CD14-positive monocyte (primary cell): ENCODE results near the gene BRMS1. TPM values are rescaled to one million over a fixed set of nuclear protein-coding genes. Genes with fewer than 3 reads are reported as not detected.

Source experiments
- DNase-seq, 3 donors: peaks; one replicate each; pipeline ENCODE4 v3.0.0-alpha.2; 2011 to 2022
- H2AFZ ChIP-seq: 2 replicates; pipeline ENCODE4 v1.6.0; 2012; ENCODE audit warnings: mild to moderate bottlenecking, low read depth, low read length, inconsistent platforms; ENCODE audit not compliant: insufficient read depth, poor library complexity, severe bottlenecking
- H3K27ac ChIP-seq, 2 donors: 1 replicate in 1 of 2; 2 replicates in 1 of 2; pipeline ENCODE4 v1.5.1; 2012 to 2013; ENCODE audit warnings: low read length in 2 of 2, control low read depth in 1 of 2, inconsistent platforms in 1 of 2, low read depth in 1 of 2, mild to moderate bottlenecking in 1 of 2
- H3K27me3 ChIP-seq, 2 donors: one replicate each; pipeline versions ENCODE4 v1.6.0 to v1.6.1; 2011 to 2013; ENCODE audit warnings: low read length in 2 of 2; ENCODE audit not compliant: control insufficient read depth in 2 of 2, insufficient read depth in 2 of 2
- H3K36me3 ChIP-seq, 2 donors: replicated peaks in 1 of 2; 1 replicate in 1 of 2; 2 replicates in 1 of 2; pipeline versions ENCODE4 v1.5.1 to v1.6.1; 2012 to 2013; ENCODE audit warnings: low read length in 2 of 2, control low read depth in 1 of 2, inconsistent platforms in 1 of 2, mild to moderate bottlenecking in 1 of 2; ENCODE audit not compliant: insufficient read depth in 2 of 2, control insufficient read depth in 1 of 2
- H3K4me1 ChIP-seq, 2 donors: 1 replicate in 1 of 2; 2 replicates in 1 of 2; pipeline versions ENCODE4 v1.5.1 to v1.6.1; 2012 to 2013; ENCODE audit warnings: low read length in 2 of 2, control low read depth in 1 of 2, inconsistent platforms in 1 of 2, mild to moderate bottlenecking in 1 of 2, moderate library complexity in 1 of 2; ENCODE audit not compliant: insufficient read depth in 2 of 2, control insufficient read depth in 1 of 2
- H3K4me2 ChIP-seq: replicated peaks from 2 replicates; pipeline ENCODE3; 2012; ENCODE audit warnings: low read length, moderate library complexity, mild to moderate bottlenecking; ENCODE audit not compliant: poor library complexity, severe bottlenecking; ENCODE audit errors: extremely low read depth
- H3K4me3 ChIP-seq, 3 experiments: fragments of 200-600 bp in 1 of 3; sonication (generic) in 1 of 3; replicated peaks in 1 of 3; 1 replicate in 2 of 3; 2 replicates in 1 of 3; pipeline ENCODE4 v1.5.1; 2011 to 2013; ENCODE audit warnings: low read length in 3 of 3, mild to moderate bottlenecking in 3 of 3, control low read depth in 2 of 3, low read depth in 2 of 3, inconsistent platforms in 1 of 3, moderate library complexity in 1 of 3
- H3K79me2 ChIP-seq: 2 replicates; pipeline ENCODE4 v1.6.0; 2012; ENCODE audit warnings: mild to moderate bottlenecking, control low read depth, inconsistent platforms, low read length, moderate library complexity; ENCODE audit not compliant: insufficient read depth
- H3K9ac ChIP-seq: 2 replicates; pipeline ENCODE4 v1.6.0; 2017; ENCODE audit warnings: low read length, mild to moderate bottlenecking; ENCODE audit not compliant: insufficient read depth, poor library complexity, severe bottlenecking
- H3K9me3 ChIP-seq, 2 donors: replicated peaks in 1 of 2; 1 replicate in 1 of 2; 2 replicates in 1 of 2; pipeline versions ENCODE4 v1.5.1 to v1.6.1; 2012 to 2013; ENCODE audit warnings: low read length in 2 of 2, control low read depth in 1 of 2; ENCODE audit not compliant: control insufficient read depth in 1 of 2, insufficient read depth in 1 of 2
- H4K20me1 ChIP-seq: 2 replicates; pipeline ENCODE4 v1.6.0; 2012; ENCODE audit warnings: mild to moderate bottlenecking, low read length, control low read depth, moderate library complexity; ENCODE audit not compliant: insufficient read depth
- H3K27ac Mint-ChIP-seq, 7 donors: one replicate each; pipeline ENCODE4 v1.8.0; 2020; ENCODE audit warnings: mild to moderate bottlenecking in 7 of 7, mixed read lengths in 7 of 7, moderate library complexity in 6 of 7, inconsistent platforms in 2 of 7
- H3K27me3 Mint-ChIP-seq, 3 donors: one replicate each; pipeline ENCODE4 v1.8.0; 2021 to 2022; ENCODE audit warnings: low read depth in 3 of 3, mild to moderate bottlenecking in 3 of 3, mixed read lengths in 3 of 3, moderate library complexity in 3 of 3, inconsistent platforms in 1 of 3
- H3K36me3 Mint-ChIP-seq, 2 donors: one replicate each; pipeline ENCODE4 v1.8.0; 2020; ENCODE audit warnings: mixed read lengths in 2 of 2, inconsistent platforms in 1 of 2, mild to moderate bottlenecking in 1 of 2
- H3K4me1 Mint-ChIP-seq: one replicate; pipeline ENCODE4 v1.8.0; 2020; ENCODE audit warnings: mild to moderate bottlenecking, mixed read lengths
- H3K4me3 Mint-ChIP-seq, 2 donors: one replicate each; pipeline ENCODE4 v1.8.0; 2020; ENCODE audit warnings: mild to moderate bottlenecking in 2 of 2, mixed read lengths in 2 of 2, moderate library complexity in 1 of 2
- H3K9me3 Mint-ChIP-seq, 7 donors: one replicate each; pipeline ENCODE4 v1.8.0; 2020 to 2022; ENCODE audit warnings: mixed read lengths in 7 of 7, mild to moderate bottlenecking in 6 of 7, moderate library complexity in 6 of 7, inconsistent platforms in 2 of 7
- CTCF ChIP-seq: fragments of 200-600 bp; IDR thresholded peaks from one replicate; pipeline ENCODE4 v1.8.0; 2022; ENCODE audit warnings: antibody characterized with exemption, mild to moderate bottlenecking
- WGBS: methylation state at CpG from one replicate; pipeline ENCODE4 v1.1.5; 2013; ENCODE audit warnings: missing lambda C conversion rate; ENCODE audit not compliant: insufficient coverage; 5-methylcytosine and 5-hydroxymethylcytosine counted together
- intact Hi-C, 2 donors: fragments of 100-400 bp; cut with micrococcal nuclease; formaldehyde crosslinking; loops; one replicate each; pipeline versions ENCODE4 v1.15.0 to v1.15.1; 2023
- polyA plus RNA-seq, 3 donors: library from polyadenylated mRNA; depleted of rRNA in 1 of 3; unstranded in 2 of 3; stranded (reverse) in 1 of 3; fragments of 300-500 nt in 2 of 3; fragments of >200 nt in 1 of 3; fragmentation: Illumina TruSeq in 2 of 3; gene quantifications; 1 replicate in 2 of 3; 2 replicates in 1 of 3; pipeline ENCODE4 v1.2.3, GENCODE V29; 2012 to 2021

BRMS1 gene
- polyA plus RNA-seq, 3 donors, result 49.0 to 65.2 (median 62.0) TPM

DNA sequence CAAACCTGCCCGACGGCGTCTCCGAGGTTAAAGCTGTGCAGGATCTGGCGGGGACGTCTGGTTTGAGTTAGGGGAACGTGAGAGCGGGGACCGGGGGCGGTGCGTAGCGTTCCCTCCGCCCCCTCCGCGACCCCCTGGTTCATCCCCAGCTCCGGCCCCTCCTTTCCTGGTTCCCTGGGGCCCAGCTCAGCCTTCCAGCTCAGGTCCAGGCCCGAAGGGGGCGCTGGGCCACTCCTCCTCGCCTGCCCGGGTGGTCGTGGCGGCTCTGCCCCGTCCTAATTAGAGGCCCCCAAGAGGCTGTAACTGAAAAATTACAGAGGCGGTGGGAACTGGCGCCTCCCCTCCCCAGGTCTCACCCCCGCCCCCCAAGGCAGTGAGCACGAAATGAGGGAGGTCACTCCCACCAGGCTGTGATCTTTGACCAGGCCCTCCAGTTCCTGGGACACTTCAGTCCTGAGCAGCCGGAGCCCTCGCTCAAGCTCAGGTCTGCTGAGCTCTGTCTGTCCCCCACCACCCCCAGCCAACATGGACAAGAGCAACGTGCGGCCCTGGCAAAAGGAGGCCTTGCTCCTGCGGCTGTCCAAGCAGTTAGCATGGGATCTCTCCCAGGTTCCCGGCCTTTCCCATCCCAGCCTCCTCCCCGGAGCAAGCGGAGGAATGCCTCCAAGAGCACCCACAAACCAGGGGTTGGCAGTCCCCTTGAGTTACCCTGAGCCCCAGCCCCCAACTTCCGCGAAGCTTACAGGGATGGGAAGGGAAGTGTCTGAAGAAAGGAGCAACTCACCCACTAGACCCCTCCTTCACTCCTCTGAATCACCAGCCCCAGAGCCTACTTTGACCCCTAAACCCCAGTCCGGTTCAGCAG lies 31.4 kb downstream of the BRMS1 start:
- Histone ChIP-seq H3K4me2 (peak overlapping the region; percentile 90), H3K27ac (peak overlapping the region; percentile 20 to 79), H3K4me3 (peak overlapping the region in 2 of 3 experiments; percentile 7 to 90), H3K9me3 (no peaks in the 10 kb centered on the region), H3K79me2 (no peaks in the 10 kb centered on the region), H3K27me3 (no peaks in the 10 kb centered on the region), H4K20me1 (no peaks in the 10 kb centered on the region), H3K9ac (peak overlapping the region; percentile 46), H3K4me1 (peaks cover 46 to 57% of the 10 kb centered on the region in 2 donors), H3K36me3 (no peaks in the 10 kb centered on the region), H2AFZ (peak overlapping the region; percentile 79)
- peak in 1 of 3 donors; percentile 21 for DNase-seq
- Mint-ChIP-seq H3K36me3 (peaks cover 0 to 2% of the 10 kb centered on the region in 2 donors), H3K27ac (peak overlapping the region; percentile 25 to 99 (median 89)), H3K4me3 (peak overlapping the region; percentile 69 to 92), H3K27me3 (peaks cover 4 to 15% (median 15%) of the 10 kb centered on the region in 3 donors), H3K9me3 (peaks cover 0 to 2% (median 0%) of the 10 kb centered on the region in 7 donors), H3K4me1 (peaks cover 40% of the 10 kb centered on the region)
- TF ChIP-seq CTCF, result no peak
- intact Hi-C loops, result loop anchor here (2.0 to 10.0 kb wide), 2 partner anchors 31 to 71 kb away; partner anchors contain the start of gene BRMS1 (in 1 of the 2)
- WGBS, result 64% methylated on average over 31 of the region's 38 CpGs

GRCh38 chr11:66312549-66313320 lies 32.2 kb downstream of the BRMS1 start:
- H4K20me1 ChIP-seq, result no peaks in the 10 kb centered on the region
- intact Hi-C loops, result loop anchor here (1.0 to 10.0 kb wide), 3 partner anchors 16 to 72 kb away; partner anchors contain the start of gene BRMS1 (in 1 of the 2)
- peaks cover 4 to 15% (median 15%) of the 10 kb centered on the region in 3 donors for H3K27me3 Mint-ChIP-seq
- peak overlapping the region; percentile 85 for H2AFZ ChIP-seq
- H3K9me3 Mint-ChIP-seq, result peaks cover 0 to 2% (median 0%) of the 10 kb centered on the region in 7 donors
- peak overlapping the region; percentile 85 to 90 for H3K27ac ChIP-seq
- TF ChIP-seq CTCF, result no peak
- 3% methylated on average over 50 of the region's 52 CpGs for WGBS
- peak overlapping the region; percentile 40 to 90 (median 69) for H3K4me3 ChIP-seq
- peak overlapping the region; percentile 69 for H3K9ac ChIP-seq
- peak overlapping the region; percentile 92 to 98 for H3K4me3 Mint-ChIP-seq
- no peaks in the 10 kb centered on the region for H3K36me3 ChIP-seq
- H3K4me2 ChIP-seq, result peak overlapping the region; percentile 90
- H3K79me2 ChIP-seq, result no peaks in the 10 kb centered on the region
- peaks cover 0 to 2% of the 10 kb centered on the region in 2 donors for H3K36me3 Mint-ChIP-seq
- peaks cover 38 to 49% of the 10 kb centered on the region in 2 donors for H3K4me1 ChIP-seq
- no peaks in the 10 kb centered on the region for H3K27me3 ChIP-seq
- peak overlapping the region; percentile 96 to 99 (median 97) for H3K27ac Mint-ChIP-seq
- H3K4me1 Mint-ChIP-seq, result peaks cover 31% of the 10 kb centered on the region
- no peaks in the 10 kb centered on the region for H3K9me3 ChIP-seq
- peak; percentile 94 to 97 (median 97) for DNase-seq
